ENCODE measurements around the gene FAM184A. TPM values are rescaled to one million over a fixed set of nuclear protein-coding genes. Genes with fewer than 3 reads are reported as not detected.

The FAM184A gene
- total and polyA plus RNA-seq, 2 donors (not counting 3 experiments of a cell fraction or from before 2014, with no cell fraction given): 0.04 to 0.84 TPM

DNA sequence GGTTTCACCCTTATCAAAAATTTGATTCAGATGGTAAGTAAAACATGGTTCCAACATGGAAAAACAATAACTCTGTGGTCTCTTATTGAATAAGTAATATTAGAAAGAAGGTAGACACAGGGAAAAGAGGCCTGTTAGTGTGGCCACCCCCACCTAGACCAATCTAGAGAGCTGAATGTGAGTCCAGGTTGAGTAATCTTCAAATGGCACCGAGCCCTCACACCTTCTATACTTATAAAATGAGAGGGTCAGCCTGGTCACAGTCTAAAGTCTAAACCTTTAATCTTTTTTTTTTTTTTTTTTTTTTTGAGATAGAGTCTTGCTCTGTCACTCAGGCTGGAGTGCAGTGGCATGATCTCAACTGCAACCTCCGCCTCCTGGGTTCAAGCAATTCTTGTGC, 6.9 kb downstream of the FAM184A start:
- H3K9ac ChIP-seq (replicated peaks; ENCODE audit: extremely low read depth, insufficient read depth, low read length): no peak overlapping the region
- dilution Hi-C loops (cut with MboI; ENCODE audit: extremely low pct_ligation_motif_present, low sequenced_read_pairs) (no loop called here), intact Hi-C loops (cut with micrococcal nuclease) (no loop called here)
- H3K36me3 ChIP-seq (ENCODE audit: control insufficient read depth in 2 of 2, extremely low read depth in 1 of 2, insufficient read depth in 2 of 2, low read length in 2 of 2): no peaks in the 10 kb centered on the region
- H2AFZ ChIP-seq (ENCODE audit: low read depth, low read length): no peak overlapping the region
- H3K79me2 ChIP-seq (ENCODE audit: control insufficient read depth, insufficient read depth, low read length): no peaks in the 10 kb centered on the region
- no peaks in the 10 kb centered on the region for H3K9me1 ChIP-seq (replicated peaks; ENCODE audit: control insufficient read depth, extremely low read depth, insufficient read depth, low read length)
- POLR2A ChIA-PET: no interaction called here
- H3K27ac ChIP-seq (ENCODE audit: insufficient read depth, low read depth, low read length): no peak overlapping the region
- H4K20me1 ChIP-seq (replicated peaks; ENCODE audit: control insufficient read depth, extremely low read depth, insufficient read depth, low read length): no peaks in the 10 kb centered on the region
- H3K9me3 ChIP-seq (replicated peaks; ENCODE audit: control insufficient read depth, insufficient read depth, low read length): no peaks in the 10 kb centered on the region
- no TSS peak for BruUV-seq (replicated peaks)
- no peak overlapping the region for H3K4me2 ChIP-seq (ENCODE audit: insufficient read depth, low read length)
- no peaks in the 10 kb centered on the region for H3K4me1 ChIP-seq (ENCODE audit: control insufficient read depth, extremely low read depth, insufficient read depth, low read length)
- CTCF ChIA-PET: no interaction called here
- DNase-seq (ENCODE audit: low read depth, low spot score) (no peak), FAIRE-seq (no peak)
- no peak overlapping the region for H3K4me3 ChIP-seq (replicated peaks in 1 of 3; ENCODE audit: insufficient read depth in 1 of 3, low read depth in 1 of 3, low read length in 3 of 3)
- TF ChIP-seq GATA2 (IDR thresholded peaks at IDR 0.05; ENCODE audit: insufficient read depth, insufficient read length, low read depth, low read length) (no peak), POLR2A (IDR thresholded peaks at IDR 0.05; ENCODE audit: low read depth, low read length) (no peak), POLR2AphosphoS5 (IDR thresholded peaks at IDR 0.05; ENCODE audit: insufficient read depth, low read depth, low read length) (no peak)
- H3K27me3 ChIP-seq (ENCODE audit: control insufficient read depth in 2 of 2, insufficient read depth in 2 of 2, low read length in 2 of 2): peaks cover under 1 to 14% of the 10 kb centered on the region in 2 experiments

- Histone ChIP-seq H3K27ac (ENCODE audit: insufficient read depth, low read depth, low read length) (no peak overlapping the region), H3K27me3 (ENCODE audit: control insufficient read depth in 2 of 2, insufficient read depth in 2 of 2, low read length in 2 of 2) (peaks cover 0 to 2% of the 10 kb centered on the region in 2 experiments), H3K9ac (replicated peaks; ENCODE audit: extremely low read depth, insufficient read depth, low read length) (no peak overlapping the region), H4K20me1 (replicated peaks; ENCODE audit: control insufficient read depth, extremely low read depth, insufficient read depth, low read length) (no peaks in the 10 kb centered on the region), H3K9me1 (replicated peaks; ENCODE audit: control insufficient read depth, extremely low read depth, insufficient read depth, low read length) (no peaks in the 10 kb centered on the region), H3K4me2 (ENCODE audit: insufficient read depth, low read length) (no peak overlapping the region), H3K79me2 (ENCODE audit: control insufficient read depth, insufficient read depth, low read length) (no peaks in the 10 kb centered on the region), H3K4me1 (ENCODE audit: control insufficient read depth, extremely low read depth, insufficient read depth, low read length) (no peaks in the 10 kb centered on the region), H2AFZ (ENCODE audit: low read depth, low read length) (no peak overlapping the region), H3K4me3 (replicated peaks in 1 of 3; ENCODE audit: insufficient read depth in 1 of 3, low read depth in 1 of 3, low read length in 3 of 3) (no peak overlapping the region), H3K9me3 (replicated peaks; ENCODE audit: control insufficient read depth, insufficient read depth, low read length) (no peaks in the 10 kb centered on the region), H3K36me3 (ENCODE audit: control insufficient read depth in 2 of 2, extremely low read depth in 1 of 2, insufficient read depth in 2 of 2, low read length in 2 of 2) (no peaks in the 10 kb centered on the region)
- intact Hi-C loops (cut with micrococcal nuclease): no loop called here
- TF ChIP-seq POLR2A (IDR thresholded peaks at IDR 0.05; ENCODE audit: low read depth, low read length): no peak
- TF ChIP-seq JUN (IDR thresholded peaks at IDR 0.05; ENCODE audit: borderline replicate concordance, insufficient read depth, insufficient read length, low read depth): no peak
- TF ChIP-seq EZH2 (IDR thresholded peaks at IDR 0.05; ENCODE audit: borderline replicate concordance, low read depth, low read length, severe bottlenecking): no peak
- no peak for TF ChIP-seq MAX (IDR thresholded peaks at IDR 0.05; ENCODE audit: insufficient read depth, insufficient read length)
- TF ChIP-seq, protein P1, sequence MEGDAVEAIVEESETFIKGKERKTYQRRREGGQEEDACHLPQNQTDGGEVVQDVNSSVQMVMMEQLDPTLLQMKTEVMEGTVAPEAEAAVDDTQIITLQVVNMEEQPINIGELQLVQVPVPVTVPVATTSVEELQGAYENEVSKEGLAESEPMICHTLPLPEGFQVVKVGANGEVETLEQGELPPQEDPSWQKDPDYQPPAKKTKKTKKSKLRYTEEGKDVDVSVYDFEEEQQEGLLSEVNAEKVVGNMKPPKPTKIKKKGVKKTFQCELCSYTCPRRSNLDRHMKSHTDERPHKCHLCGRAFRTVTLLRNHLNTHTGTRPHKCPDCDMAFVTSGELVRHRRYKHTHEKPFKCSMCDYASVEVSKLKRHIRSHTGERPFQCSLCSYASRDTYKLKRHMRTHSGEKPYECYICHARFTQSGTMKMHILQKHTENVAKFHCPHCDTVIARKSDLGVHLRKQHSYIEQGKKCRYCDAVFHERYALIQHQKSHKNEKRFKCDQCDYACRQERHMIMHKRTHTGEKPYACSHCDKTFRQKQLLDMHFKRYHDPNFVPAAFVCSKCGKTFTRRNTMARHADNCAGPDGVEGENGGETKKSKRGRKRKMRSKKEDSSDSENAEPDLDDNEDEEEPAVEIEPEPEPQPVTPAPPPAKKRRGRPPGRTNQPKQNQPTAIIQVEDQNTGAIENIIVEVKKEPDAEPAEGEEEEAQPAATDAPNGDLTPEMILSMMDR (IDR thresholded peaks at IDR 0.05; ENCODE audit: extremely low read depth in 1 of 2, insufficient read depth in 1 of 2, low read depth in 1 of 2, low read length in 2 of 2): no peak
- TF ChIP-seq GATA2 (IDR thresholded peaks at IDR 0.05; ENCODE audit: insufficient read depth, insufficient read length, low read depth, low read length): no peak
- TF ChIP-seq FOS (IDR thresholded peaks at IDR 0.05; ENCODE audit: borderline replicate concordance, insufficient read depth, low read length): no peak
- TF ChIP-seq POLR2AphosphoS5 (IDR thresholded peaks at IDR 0.05; ENCODE audit: insufficient read depth, low read depth, low read length): no peak
- TF ChIP-seq MYC (IDR thresholded peaks at IDR 0.05; ENCODE audit: low read depth, low read length): no peak
- dilution Hi-C loops (cut with MboI; ENCODE audit: extremely low pct_ligation_motif_present, low sequenced_read_pairs): no loop called here
- DNase-seq (ENCODE audit: low read depth, low spot score): no peak
- ChIA-PET CTCF (no interaction called here), POLR2A (no interaction called here)
- BruUV-seq (replicated peaks): no TSS peak
- no peak for FAIRE-seq
Measured at GRCh38 chr6:119067091-119067490, 11.4 kb downstream of the FAM184A start.

Measured in endothelial cell of umbilical vein (primary cell).